Type B pancreatic cell (in vitro differentiated cells): ENCODE measurements around the gene CCDC77. TPM values are rescaled to one million over a fixed set of nuclear protein-coding genes. Genes with fewer than 3 reads are reported as not detected.

Experiments used
- DNase-seq: peaks from one replicate; pipeline ENCODE4 v3.0.0; 2021; ENCODE audit warnings: mixed read lengths; ENCODE audit not compliant: unreplicated experiment; ENCODE audit errors: extremely low spot score
- H3K27ac Mint-ChIP-seq: 2 replicates; pipeline ENCODE4 v1.8.0; 2021; ENCODE audit warnings: mild to moderate bottlenecking, mixed read lengths
- H3K27me3 Mint-ChIP-seq: 2 replicates; pipeline ENCODE4 v1.8.0; 2021; ENCODE audit warnings: mixed read lengths
- H3K36me3 Mint-ChIP-seq: 2 replicates; pipeline ENCODE4 v1.8.0; 2021; ENCODE audit warnings: mixed read lengths
- H3K4me1 Mint-ChIP-seq: one replicate; pipeline ENCODE4 v1.8.0; 2021; ENCODE audit warnings: mixed read lengths; ENCODE audit not compliant: unreplicated experiment
- H3K4me3 Mint-ChIP-seq: 2 replicates; pipeline ENCODE4 v1.8.0; 2021; ENCODE audit warnings: mild to moderate bottlenecking, mixed read lengths
- H3K9me3 Mint-ChIP-seq: 2 replicates; pipeline ENCODE4 v1.8.0; 2021; ENCODE audit warnings: mixed read lengths
- total RNA-seq: library from RNA; stranded (reverse); gene quantifications from 2 replicates; pipeline ENCODE4 v1.2.1, GENCODE V29; 2021; ENCODE audit warnings: low replicate concordance
- TF ChIP-seq, protein P1 (sequence below): fragments of 200-600 bp; sonication (generic); conservative IDR thresholded peaks from 2 replicates; pipeline ENCODE4 v1.5.0; 2021; ENCODE audit warnings: antibody characterized with exemption, mild to moderate bottlenecking

CCDC77 gene
- total RNA-seq, 1 donor from 2014 or later, result 24.1 TPM

DNA sequence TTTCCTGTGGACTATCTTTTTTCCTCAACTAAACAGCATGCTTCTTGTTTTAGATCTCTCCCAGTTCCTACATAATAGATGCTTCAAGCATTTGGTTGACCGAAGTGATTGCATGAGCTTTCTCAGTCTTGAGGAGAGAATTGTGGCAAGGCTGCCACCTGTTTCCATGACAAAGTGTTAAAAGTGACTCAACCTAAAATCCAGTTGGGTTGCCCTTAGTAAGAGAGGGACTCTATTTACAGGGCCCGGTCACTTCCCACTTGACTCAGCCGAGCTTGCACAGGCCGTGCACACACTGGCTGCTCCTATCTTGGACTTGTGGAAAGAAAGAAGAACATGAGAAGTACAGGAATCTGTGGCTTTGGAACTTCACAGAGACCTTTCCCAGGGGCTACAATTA is 56.2 kb downstream of the CCDC77 start:
- peaks cover 72% of the 10 kb centered on the region for H3K27me3 Mint-ChIP-seq
- H3K4me3 Mint-ChIP-seq, result peak overlapping the region; percentile 73
- no peak overlapping the region for H3K27ac Mint-ChIP-seq
- peaks cover 18% of the 10 kb centered on the region for H3K4me1 Mint-ChIP-seq
- H3K9me3 Mint-ChIP-seq, result no peaks in the 10 kb centered on the region
- TF ChIP-seq, protein P1, sequence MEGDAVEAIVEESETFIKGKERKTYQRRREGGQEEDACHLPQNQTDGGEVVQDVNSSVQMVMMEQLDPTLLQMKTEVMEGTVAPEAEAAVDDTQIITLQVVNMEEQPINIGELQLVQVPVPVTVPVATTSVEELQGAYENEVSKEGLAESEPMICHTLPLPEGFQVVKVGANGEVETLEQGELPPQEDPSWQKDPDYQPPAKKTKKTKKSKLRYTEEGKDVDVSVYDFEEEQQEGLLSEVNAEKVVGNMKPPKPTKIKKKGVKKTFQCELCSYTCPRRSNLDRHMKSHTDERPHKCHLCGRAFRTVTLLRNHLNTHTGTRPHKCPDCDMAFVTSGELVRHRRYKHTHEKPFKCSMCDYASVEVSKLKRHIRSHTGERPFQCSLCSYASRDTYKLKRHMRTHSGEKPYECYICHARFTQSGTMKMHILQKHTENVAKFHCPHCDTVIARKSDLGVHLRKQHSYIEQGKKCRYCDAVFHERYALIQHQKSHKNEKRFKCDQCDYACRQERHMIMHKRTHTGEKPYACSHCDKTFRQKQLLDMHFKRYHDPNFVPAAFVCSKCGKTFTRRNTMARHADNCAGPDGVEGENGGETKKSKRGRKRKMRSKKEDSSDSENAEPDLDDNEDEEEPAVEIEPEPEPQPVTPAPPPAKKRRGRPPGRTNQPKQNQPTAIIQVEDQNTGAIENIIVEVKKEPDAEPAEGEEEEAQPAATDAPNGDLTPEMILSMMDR, result no peak
- no peak for DNase-seq
- H3K36me3 Mint-ChIP-seq, result peaks cover 3% of the 10 kb centered on the region

DNA sequence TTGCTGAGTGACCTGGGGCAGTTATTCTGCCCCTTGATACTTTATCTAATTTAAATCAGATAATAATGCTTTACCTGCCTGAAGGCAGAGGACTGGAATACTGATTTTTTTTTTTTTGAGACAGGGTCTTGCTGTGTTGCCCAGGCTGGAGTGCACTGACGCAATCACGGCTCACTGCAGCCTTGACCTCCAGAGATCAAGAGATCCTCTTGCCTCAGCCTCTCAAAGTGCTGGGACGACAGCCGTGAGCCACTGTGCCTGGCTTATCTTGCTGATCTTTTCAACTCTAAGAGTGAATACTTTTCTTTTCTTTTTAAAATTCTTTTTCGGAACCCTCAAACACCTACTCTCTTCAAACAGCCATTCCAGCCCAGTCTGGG is 57.6 kb downstream of the CCDC77 start:
- Mint-ChIP-seq H3K4me3 (peak overlapping the region; percentile 86), H3K9me3 (no peaks in the 10 kb centered on the region), H3K36me3 (peaks cover 3% of the 10 kb centered on the region), H3K27ac (peak overlapping the region; percentile 78), H3K27me3 (peaks cover 86% of the 10 kb centered on the region), H3K4me1 (peaks cover 18% of the 10 kb centered on the region)
- no peak for DNase-seq
- TF ChIP-seq, protein P1, result no peak

DNA sequence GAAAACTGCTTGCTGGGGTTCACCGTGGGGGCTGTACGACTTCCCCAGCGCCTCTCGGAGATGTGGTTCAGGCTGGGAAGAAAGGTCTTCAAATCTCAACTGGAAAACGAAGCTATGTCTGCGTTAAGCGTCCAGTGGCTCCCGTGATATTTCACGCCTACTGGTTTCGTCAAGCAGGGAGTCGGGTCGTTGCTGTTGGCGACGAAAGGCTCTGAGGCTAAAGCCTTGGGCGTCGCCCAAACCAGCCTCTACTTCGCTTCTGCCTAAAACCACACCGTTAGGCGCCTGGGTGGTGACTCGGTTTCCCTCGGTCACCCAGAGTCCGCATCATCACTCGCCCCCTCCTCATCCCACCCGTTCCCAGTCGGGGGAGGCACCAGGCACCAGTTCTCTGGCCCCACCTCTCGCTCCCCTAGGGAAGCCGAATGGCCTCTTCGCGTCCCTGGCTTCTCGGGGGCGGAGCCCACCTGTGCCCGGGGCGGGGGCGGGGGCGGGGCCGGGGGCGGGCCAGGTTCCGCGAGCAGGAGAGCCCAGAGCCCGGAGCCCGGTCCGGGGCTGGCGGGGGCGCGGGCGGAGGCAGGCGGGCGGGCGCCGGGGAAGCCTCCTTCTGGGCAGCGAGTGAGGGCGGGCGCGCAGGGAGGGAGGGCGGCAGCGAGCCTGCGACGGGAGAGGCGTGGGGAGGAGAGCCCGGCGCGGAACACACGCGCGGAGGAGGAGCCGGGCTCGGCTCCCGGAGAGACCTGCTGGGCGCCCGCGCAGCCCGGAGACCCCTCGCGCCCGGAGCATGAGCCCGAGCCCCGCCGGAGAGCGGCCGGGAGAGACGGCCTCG is 58.2 kb downstream of the CCDC77 start, which contains the start of gene B4GALNT3:
B4GALNT3 (plus strand) TSS at position 510 of the 829 bp plus-strand sequence. CDS start 438 bp downstream, outside the sequence.
- Mint-ChIP-seq H3K9me3 (no peaks in the 10 kb centered on the region), H3K4me1 (peaks cover 20% of the 10 kb centered on the region), H3K27ac (peak within 1 kb of the TSS; percentile 90), H3K27me3 (peaks cover 85% of the 10 kb centered on the region), H3K4me3 (peak within 1 kb of the TSS; percentile 91), H3K36me3 (peaks cover 2% of the 10 kb centered on the region)
- peak; percentile 74 for DNase-seq
- TF ChIP-seq, protein P1, result no peak

DNA sequence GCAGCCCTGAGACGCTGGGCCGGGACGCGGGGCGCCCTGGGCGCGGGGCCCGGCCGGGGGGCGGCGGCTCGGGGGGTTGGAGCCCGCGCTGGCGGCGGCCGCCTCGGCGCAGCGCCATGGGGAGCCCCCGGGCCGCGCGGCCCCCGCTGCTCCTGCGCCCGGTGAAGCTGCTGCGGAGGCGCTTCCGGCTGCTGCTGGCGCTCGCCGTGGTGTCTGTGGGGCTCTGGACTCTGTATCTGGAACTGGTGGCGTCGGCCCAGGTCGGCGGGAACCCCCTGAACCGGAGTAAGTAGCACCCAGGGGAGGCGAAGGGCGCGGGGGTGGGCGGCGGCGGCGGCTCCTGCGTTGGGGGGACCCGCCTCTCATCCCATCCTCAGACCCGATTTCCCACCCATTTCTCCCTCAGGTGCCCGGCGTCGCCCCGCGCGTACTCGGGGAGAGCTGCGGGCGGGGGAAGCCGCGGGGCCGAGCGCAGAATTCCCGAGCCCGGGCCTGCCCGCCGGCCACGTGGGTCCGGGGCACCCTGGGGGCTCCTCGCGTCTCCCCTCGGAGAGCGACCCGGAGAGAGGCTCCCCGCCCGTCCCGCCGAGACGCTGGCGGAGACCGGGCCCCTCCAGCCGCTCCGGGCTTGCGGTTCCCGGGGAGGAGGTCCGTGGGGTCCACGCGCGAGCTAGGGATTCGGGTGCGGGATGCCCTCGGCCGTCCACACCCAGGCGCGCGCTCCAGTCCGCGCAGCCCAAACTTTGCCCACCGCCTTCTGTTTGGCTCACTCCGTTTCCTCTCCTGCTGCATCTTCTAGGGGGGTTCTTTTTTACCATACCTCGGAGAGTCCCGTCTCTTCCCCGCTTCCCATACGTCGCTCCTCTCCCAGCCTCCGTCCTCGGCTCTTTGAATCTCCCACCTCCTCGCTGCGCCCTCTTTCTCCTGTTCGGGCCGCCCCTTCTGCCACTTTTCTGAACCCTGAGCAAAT is 59.1 kb downstream of the CCDC77 start:
- TF ChIP-seq, protein P1, result no peak
- no peak for DNase-seq
- Mint-ChIP-seq H3K4me3 (peak overlapping the region; percentile 91), H3K36me3 (no peaks in the 10 kb centered on the region), H3K27me3 (peaks cover 82% of the 10 kb centered on the region), H3K27ac (peak overlapping the region; percentile 90), H3K9me3 (no peaks in the 10 kb centered on the region), H3K4me1 (peaks cover 26% of the 10 kb centered on the region)

DNA sequence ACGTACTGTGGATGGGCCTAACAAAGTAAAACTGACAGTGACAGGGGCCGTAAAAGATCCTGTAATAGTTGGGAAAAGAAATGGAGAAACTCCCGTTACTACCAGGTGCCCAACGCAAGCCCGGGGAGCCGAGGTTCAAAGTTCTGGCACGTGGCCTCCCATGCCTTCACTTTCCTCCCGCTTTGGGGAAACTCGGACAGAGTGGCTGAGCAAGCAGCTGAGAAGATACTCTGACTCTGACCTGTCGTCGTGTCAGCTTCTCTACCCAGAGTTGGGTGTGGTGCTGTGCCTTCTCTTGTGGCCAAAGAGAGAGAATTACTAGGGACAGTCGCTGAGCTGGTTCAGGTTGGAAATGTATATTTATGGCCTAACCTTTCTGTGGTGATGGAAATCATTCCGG is 60.0 kb downstream of the CCDC77 start:
- H3K36me3 Mint-ChIP-seq, result no peaks in the 10 kb centered on the region
- no peak for DNase-seq
- H3K27ac Mint-ChIP-seq, result peak overlapping the region; percentile 90
- TF ChIP-seq, protein P1, result no peak
- H3K4me1 Mint-ChIP-seq, result peaks cover 26% of the 10 kb centered on the region
- H3K27me3 Mint-ChIP-seq, result peaks cover 74% of the 10 kb centered on the region
- peak overlapping the region; percentile 91 for H3K4me3 Mint-ChIP-seq
- no peaks in the 10 kb centered on the region for H3K9me3 Mint-ChIP-seq
